Stimulated activated CD4-positive, alpha-beta T cell treated with anti-CD3 and anti-CD28 coated beads, Interleukin-4, amount 100 ng/mL, for 4 hours (primary cell): Measurements from ENCODE around the gene TERT.
A peak's percentile ranks its signal among the peaks of the same experiment; 100 is the strongest.
"Not testable (repeated sequence)": the region's sequence is repeated elsewhere in the genome, so short reads cannot be mapped to it uniquely, and the experiment has no call there.

Experiments
- DNase-seq, 2 experiments: peaks; one replicate each; pipeline ENCODE4 v3.0.0-alpha.2; 2020

Gene TERT

GRCh38 chr5:1330847-1331831, 36.3 kb upstream of the TERT start:
- DNase-seq: no peak

- no peak for DNase-seq
These were observed 35.4 kb upstream of the TERT start for GRCh38 chr5:1330146-1330846.

GRCh38 chr5:1329111-1329579, 34.3 kb upstream of the TERT start:
- DNase-seq: no peak

- DNase-seq: not testable (repeated sequence)
These were observed 33.6 kb upstream of the TERT start for GRCh38 chr5:1328237-1329110.

- DNase-seq: not testable (repeated sequence)
These were observed 32.3 kb upstream of the TERT start for GRCh38 chr5:1326901-1327756.

GRCh38 chr5:1326532-1326875, 31.6 kb upstream of the TERT start:
- not testable (repeated sequence) for DNase-seq

GRCh38 chr5:1325870-1326531, 31.1 kb upstream of the TERT start:
- peak in 1 of 2 experiments; percentile 0 for DNase-seq

- no peak for DNase-seq
These were observed 30.4 kb upstream of the TERT start for GRCh38 chr5:1325191-1325741.

- DNase-seq: no peak
These were observed 29.9 kb upstream of the TERT start for GRCh38 chr5:1324719-1325190.

- no peak for DNase-seq
These were observed 29.4 kb upstream of the TERT start for GRCh38 chr5:1324301-1324700.

- DNase-seq: no peak
These were observed 28.9 kb upstream of the TERT start for GRCh38 chr5:1323803-1324173.

- no peak for DNase-seq
These were observed 28.3 kb upstream of the TERT start for GRCh38 chr5:1322955-1323802.

GRCh38 chr5:1322036-1322900, 27.4 kb upstream of the TERT start:
- DNase-seq: no peak

- DNase-seq: peak in 1 of 2 experiments; percentile 0
These were observed 26.7 kb upstream of the TERT start for GRCh38 chr5:1321576-1321975.

- no peak for DNase-seq
These were observed 25.8 kb upstream of the TERT start for GRCh38 chr5:1320436-1321344.

- no peak for DNase-seq
These were observed 24.8 kb upstream of the TERT start for GRCh38 chr5:1319436-1320256.
